HG03108 (cell line): ENCODE measurements around the gene CENPH.
"Not testable (repeated sequence)": the region's sequence is repeated elsewhere in the genome, so short reads cannot be mapped to it uniquely, and the experiment has no call there.

ENCODE experiments used
- ATAC-seq: cut with Tn5 transposase; IDR thresholded peaks from one replicate; pipeline ENCODE4 v1.9.1; 2021; ENCODE audit warnings: moderate library complexity; ENCODE audit not compliant: unreplicated experiment

Gene CENPH

GRCh38 chr5:69245031-69245430 lies 55.6 kb downstream of the CENPH start:
- ATAC-seq, result no peak

DNA sequence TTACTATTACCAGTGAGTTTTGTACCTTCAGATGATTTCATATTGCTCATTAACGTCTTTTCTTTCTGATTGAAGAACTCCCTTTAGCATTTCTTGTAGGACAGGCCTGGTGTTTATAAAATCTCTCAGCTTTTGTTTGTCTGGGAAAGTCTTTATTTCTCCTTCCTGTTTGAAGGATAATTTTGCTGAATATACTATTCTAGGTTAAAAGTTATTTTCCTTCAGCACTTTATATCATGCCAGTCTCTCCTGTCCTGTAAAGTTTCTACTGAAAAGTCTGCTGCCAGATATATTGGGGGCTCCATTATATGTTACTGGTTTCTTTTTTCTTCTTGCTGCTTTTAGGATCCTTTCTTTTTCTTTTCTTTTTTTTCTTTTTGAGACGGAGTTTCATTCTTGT lies 58.6 kb downstream of the CENPH start:
- no peak for ATAC-seq

DNA sequence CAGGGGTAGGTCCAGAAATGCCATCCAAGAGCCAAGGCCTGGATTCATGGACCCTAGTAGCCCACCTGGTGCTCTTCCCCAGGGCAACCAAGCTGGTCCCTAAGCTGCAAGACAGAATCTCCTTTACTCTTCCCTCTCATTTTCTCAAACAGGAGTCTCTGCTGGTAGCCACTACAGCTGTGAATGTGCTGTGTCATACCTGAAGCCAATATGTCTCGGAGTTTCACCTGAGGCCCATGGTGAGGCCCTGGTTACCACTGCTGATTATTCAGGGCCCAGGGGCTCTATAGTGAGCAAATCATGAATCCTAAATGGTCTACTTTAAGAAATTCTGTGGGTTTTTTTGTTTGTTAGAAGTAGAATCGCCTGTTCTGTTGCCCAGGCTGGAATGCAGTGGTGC lies 61.2 kb downstream of the CENPH start:
- no peak for ATAC-seq

- ATAC-seq, result no peak
These were observed 63.1 kb downstream of the CENPH start for GRCh38 chr5:69252437-69252836.

DNA sequence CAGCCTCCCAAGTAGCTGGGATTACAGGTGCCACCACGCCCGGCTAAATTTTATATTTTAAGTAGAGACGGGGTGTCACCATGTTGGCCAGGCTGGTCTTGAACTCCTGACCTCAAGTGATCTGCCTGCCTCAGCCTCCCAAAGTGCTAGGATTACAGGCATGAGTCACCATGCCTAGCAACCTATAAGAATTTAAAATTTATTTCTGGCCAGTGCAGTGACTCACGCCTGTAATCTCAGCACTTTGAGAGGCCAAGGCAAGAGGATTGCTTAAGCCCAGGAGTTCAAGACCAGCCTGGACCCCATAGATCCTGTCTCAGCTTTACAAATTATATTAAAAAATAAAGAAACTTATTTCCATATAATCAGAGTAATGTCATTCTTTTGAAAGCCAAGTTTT lies 66.6 kb downstream of the CENPH start:
- not testable (repeated sequence) for ATAC-seq

DNA sequence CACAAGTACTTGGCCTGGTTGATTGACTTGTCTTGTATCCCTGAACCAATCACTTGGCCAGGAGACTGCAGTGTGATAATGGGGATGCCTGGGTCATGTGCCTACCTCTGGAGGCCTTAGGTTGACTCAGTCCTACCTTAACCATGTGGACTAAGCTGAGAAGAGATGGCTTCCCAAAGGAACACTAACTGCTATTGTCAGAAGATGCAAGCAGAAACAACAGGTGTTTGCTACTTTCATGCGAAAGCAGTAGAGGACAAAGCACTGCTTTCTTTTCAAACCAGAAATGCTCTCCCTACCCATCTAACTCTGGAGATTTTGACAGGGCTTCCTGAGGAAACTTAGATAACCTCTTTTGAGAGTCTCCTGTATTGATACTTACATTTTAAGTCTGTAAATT lies 68.2 kb downstream of the CENPH start:
- no peak for ATAC-seq
